Measurements from ENCODE around the gene APOE. TPM values are rescaled to one million over a fixed set of nuclear protein-coding genes. Genes with fewer than 3 reads are reported as not detected.
"Not testable (repeated sequence)": the region's sequence is repeated elsewhere in the genome, so short reads cannot be mapped to it uniquely, and the experiment has no call there.

The APOE gene
- total RNA-seq, 2 experiments from 2014 or later, result 0.55 to 0.70 TPM

- POLR2A ChIA-PET, result no interaction called here
- no peak for DNase-seq
- no peak overlapping the region for H3K27ac Mint-ChIP-seq
- no peaks in the 10 kb centered on the region for H3K27me3 Mint-ChIP-seq
- intact Hi-C loops (cut with DNase I, micrococcal nuclease), result loop anchor here in 1 of 2 experiments (5.0 kb wide), 1 partner anchor 437 kb away; no protein-coding TSS in a partner anchor
- no peaks in the 10 kb centered on the region for H3K9me3 Mint-ChIP-seq (ENCODE audit: low read depth)
- no peak for ATAC-seq
- CTCF ChIA-PET, result interaction anchor here (0.6 kb wide), 1 partner anchor 977 kb away, joined by 4 read pairs; no protein-coding TSS in a partner anchor
- no peak overlapping the region for H3K4me3 Mint-ChIP-seq
- H3K36me3 Mint-ChIP-seq (ENCODE audit: low read depth), result peaks cover 40% of the 10 kb centered on the region
- H3K4me1 Mint-ChIP-seq, result no peaks in the 10 kb centered on the region
Observed at GRCh38 chr19:44900328-44901244, 5.0 kb upstream of the APOE start.

GRCh38 chr19:44903216-44903601, 2.4 kb upstream of the APOE start:
- DNase-seq (no peak), ATAC-seq (peak; percentile 6)
- Mint-ChIP-seq H3K27ac (no peak overlapping the region), H3K4me3 (no peak overlapping the region), H3K27me3 (peaks cover 17% of the 10 kb centered on the region), H3K36me3 (ENCODE audit: low read depth) (peaks cover 23% of the 10 kb centered on the region), H3K4me1 (peaks cover 8% of the 10 kb centered on the region), H3K9me3 (ENCODE audit: low read depth) (no peaks in the 10 kb centered on the region)
- ChIA-PET POLR2A (interaction anchor here (1.2 kb wide), 1 partner anchor 13 kb away, joined by 3 read pairs; the partner anchor contains the start of gene TOMM40), CTCF (interaction anchor here (0.6 to 1.1 kb wide), 5 partner anchors 9 to 143 kb away, joined by 3 to 5 read pairs (median 4); no protein-coding TSS in a partner anchor)
- intact Hi-C loops (cut with DNase I, micrococcal nuclease), result loop anchor here (1.0 to 5.0 kb wide), 4 partner anchors 48 to 434 kb away; no protein-coding TSS in a partner anchor

- CTCF ChIA-PET, result interaction anchor here (0.6 to 1.3 kb wide), 4 partner anchors 9 to 15 kb away, joined by 3 to 5 read pairs (median 4); no protein-coding TSS in a partner anchor
- POLR2A ChIA-PET, result interaction anchor here (1.0 to 1.2 kb wide), 2 partner anchors 11 to 13 kb away, joined by 3 read pairs; partner anchors contain the start of gene TOMM40
Observed at GRCh38 chr19:44903602-44904425, 1.8 kb upstream of the APOE start.

GRCh38 chr19:44904426-44904994, 1.1 kb upstream of the APOE start:
- DNase-seq (no peak), ATAC-seq (no peak)
- H3K9me3 Mint-ChIP-seq (ENCODE audit: low read depth), result no peaks in the 10 kb centered on the region
- peaks cover 20% of the 10 kb centered on the region for H3K36me3 Mint-ChIP-seq (ENCODE audit: low read depth)
- CTCF ChIA-PET, result interaction anchor here (0.6 to 1.3 kb wide), 4 partner anchors 9 to 73 kb away, joined by 3 to 4 read pairs (median 3); no protein-coding TSS in a partner anchor
- no peak overlapping the region for H3K4me3 Mint-ChIP-seq
- peaks cover 17% of the 10 kb centered on the region for H3K27me3 Mint-ChIP-seq
- no peak overlapping the region for H3K27ac Mint-ChIP-seq
- H3K4me1 Mint-ChIP-seq, result peaks cover 8% of the 10 kb centered on the region
- POLR2A ChIA-PET, result interaction anchor here (0.5 to 1.0 kb wide), 3 partner anchors 12 to 143 kb away, joined by 3 to 5 read pairs (median 4); no protein-coding TSS in a partner anchor
- intact Hi-C loops (cut with DNase I, micrococcal nuclease), result loop anchor here in 1 of 2 experiments (5.0 kb wide), 1 partner anchor 433 kb away; no protein-coding TSS in a partner anchor

More at GRCh38 chr19:44903602-44904425, 1.8 kb upstream of the APOE start:
- Mint-ChIP-seq H3K27me3 (peaks cover 17% of the 10 kb centered on the region), H3K4me3 (no peak overlapping the region), H3K27ac (no peak overlapping the region), H3K9me3 (ENCODE audit: low read depth) (no peaks in the 10 kb centered on the region), H3K4me1 (peaks cover 8% of the 10 kb centered on the region), H3K36me3 (ENCODE audit: low read depth) (peaks cover 20% of the 10 kb centered on the region)
- ATAC-seq (peak; percentile 67), DNase-seq (peak; percentile 85)
- intact Hi-C loops (cut with DNase I, micrococcal nuclease), result loop anchor here (1.0 to 5.0 kb wide), 4 partner anchors 47 to 433 kb away; no protein-coding TSS in a partner anchor

GRCh38 chr19:44907613-44908012, 2.0 kb downstream of the APOE start:
- H3K9me3 Mint-ChIP-seq (ENCODE audit: low read depth), result no peaks in the 10 kb centered on the region
- ATAC-seq (no peak), DNase-seq (no peak)
- intact Hi-C loops (cut with DNase I, micrococcal nuclease), result no loop called here
- ChIA-PET CTCF (no interaction called here), POLR2A (interaction anchor here (0.6 kb wide), 1 partner anchor 50 kb away, joined by 3 read pairs; no protein-coding TSS in a partner anchor)
- H3K4me3 Mint-ChIP-seq, result no peak overlapping the region
- peaks cover 6% of the 10 kb centered on the region for H3K36me3 Mint-ChIP-seq (ENCODE audit: low read depth)
- no peak overlapping the region for H3K27ac Mint-ChIP-seq
- H3K27me3 Mint-ChIP-seq, result peaks cover 23% of the 10 kb centered on the region
- H3K4me1 Mint-ChIP-seq, result peaks cover 8% of the 10 kb centered on the region

GRCh38 chr19:44908074-44908835, 2.7 kb downstream of the APOE start:
- DNase-seq (no peak), ATAC-seq (no peak)
- Mint-ChIP-seq H3K4me3 (no peak overlapping the region), H3K27ac (no peak overlapping the region), H3K9me3 (ENCODE audit: low read depth) (no peaks in the 10 kb centered on the region), H3K36me3 (ENCODE audit: low read depth) (peaks cover 3% of the 10 kb centered on the region), H3K4me1 (peaks cover 8% of the 10 kb centered on the region), H3K27me3 (peaks cover 29% of the 10 kb centered on the region)
- CTCF ChIA-PET, result no interaction called here
- intact Hi-C loops (cut with DNase I, micrococcal nuclease), result no loop called here
- POLR2A ChIA-PET, result interaction anchor here (0.6 kb wide), 1 partner anchor 49 kb away, joined by 3 read pairs; no protein-coding TSS in a partner anchor

- H3K27ac Mint-ChIP-seq, result no peak overlapping the region
- intact Hi-C loops (cut with DNase I, micrococcal nuclease), result no loop called here
- DNase-seq, result no peak
- H3K36me3 Mint-ChIP-seq (ENCODE audit: low read depth), result no peaks in the 10 kb centered on the region
- POLR2A ChIA-PET, result interaction anchor here (0.9 kb wide), 1 partner anchor 11 kb away, joined by 6 read pairs; no protein-coding TSS in a partner anchor
- no peak overlapping the region for H3K4me3 Mint-ChIP-seq
- ATAC-seq, result no peak
- CTCF ChIA-PET, result no interaction called here
- H3K4me1 Mint-ChIP-seq, result peaks cover 8% of the 10 kb centered on the region
- H3K9me3 Mint-ChIP-seq (ENCODE audit: low read depth), result no peaks in the 10 kb centered on the region
- peaks cover 33% of the 10 kb centered on the region for H3K27me3 Mint-ChIP-seq
Observed at GRCh38 chr19:44908836-44909261, 3.3 kb downstream of the APOE start.

- Mint-ChIP-seq H3K4me1 (peaks cover 15% of the 10 kb centered on the region), H3K9me3 (ENCODE audit: low read depth) (no peaks in the 10 kb centered on the region), H3K27me3 (peaks cover 40% of the 10 kb centered on the region), H3K27ac (no peak overlapping the region), H3K36me3 (ENCODE audit: low read depth) (no peaks in the 10 kb centered on the region), H3K4me3 (no peak overlapping the region)
- DNase-seq (no peak), ATAC-seq (no peak)
- ChIA-PET POLR2A (interaction anchor here (0.9 kb wide), 1 partner anchor 12 kb away, joined by 6 read pairs; no protein-coding TSS in a partner anchor), CTCF (interaction anchor here (0.5 to 0.9 kb wide), 2 partner anchors 15 to 429 kb away, joined by 3 read pairs; no protein-coding TSS in a partner anchor)
- intact Hi-C loops (cut with DNase I, micrococcal nuclease), result no loop called here
Observed at GRCh38 chr19:44909775-44910174, 4.2 kb downstream of the APOE start.

- H3K27ac Mint-ChIP-seq; ATAC-seq; DNase-seq; H3K9me3 Mint-ChIP-seq (ENCODE audit: low read depth); H3K4me1 Mint-ChIP-seq; intact Hi-C loops (cut with DNase I, micrococcal nuclease); H3K36me3 Mint-ChIP-seq (ENCODE audit: low read depth); POLR2A ChIA-PET; H3K4me3 Mint-ChIP-seq: not testable (repeated sequence)
- CTCF ChIA-PET, result interaction anchor here (0.8 to 1.5 kb wide), 2 partner anchors 44 to 82 kb away, joined by 3 to 5 read pairs; no protein-coding TSS in a partner anchor
- H3K27me3 Mint-ChIP-seq, result peaks cover 29% of the 10 kb centered on the region
Observed at GRCh38 chr19:44911896-44912295, 6.3 kb downstream of the APOE start.

GRCh38 chr19:44912854-44913253, 7.3 kb downstream of the APOE start:
- ChIA-PET CTCF (interaction anchor here (0.6 to 1.5 kb wide), 3 partner anchors 9 to 43 kb away, joined by 3 to 4 read pairs (median 3); no protein-coding TSS in a partner anchor), POLR2A (no interaction called here)
- DNase-seq, result no peak
- intact Hi-C loops (cut with DNase I, micrococcal nuclease), result no loop called here
- peaks cover 27% of the 10 kb centered on the region for H3K27me3 Mint-ChIP-seq
- no peaks in the 10 kb centered on the region for H3K9me3 Mint-ChIP-seq (ENCODE audit: low read depth)
- H3K4me1 Mint-ChIP-seq, result peaks cover 8% of the 10 kb centered on the region
- no peak overlapping the region for H3K4me3 Mint-ChIP-seq
- no peak overlapping the region for H3K27ac Mint-ChIP-seq
- ATAC-seq, result no peak
- H3K36me3 Mint-ChIP-seq (ENCODE audit: low read depth), result no peaks in the 10 kb centered on the region
